Measurements from ENCODE around the gene NOL3.

NOL3 gene

GRCh38 chr16:67158637-67159600, 11.4 kb upstream of the NOL3 start:
- TF ChIP-seq, protein P1, sequence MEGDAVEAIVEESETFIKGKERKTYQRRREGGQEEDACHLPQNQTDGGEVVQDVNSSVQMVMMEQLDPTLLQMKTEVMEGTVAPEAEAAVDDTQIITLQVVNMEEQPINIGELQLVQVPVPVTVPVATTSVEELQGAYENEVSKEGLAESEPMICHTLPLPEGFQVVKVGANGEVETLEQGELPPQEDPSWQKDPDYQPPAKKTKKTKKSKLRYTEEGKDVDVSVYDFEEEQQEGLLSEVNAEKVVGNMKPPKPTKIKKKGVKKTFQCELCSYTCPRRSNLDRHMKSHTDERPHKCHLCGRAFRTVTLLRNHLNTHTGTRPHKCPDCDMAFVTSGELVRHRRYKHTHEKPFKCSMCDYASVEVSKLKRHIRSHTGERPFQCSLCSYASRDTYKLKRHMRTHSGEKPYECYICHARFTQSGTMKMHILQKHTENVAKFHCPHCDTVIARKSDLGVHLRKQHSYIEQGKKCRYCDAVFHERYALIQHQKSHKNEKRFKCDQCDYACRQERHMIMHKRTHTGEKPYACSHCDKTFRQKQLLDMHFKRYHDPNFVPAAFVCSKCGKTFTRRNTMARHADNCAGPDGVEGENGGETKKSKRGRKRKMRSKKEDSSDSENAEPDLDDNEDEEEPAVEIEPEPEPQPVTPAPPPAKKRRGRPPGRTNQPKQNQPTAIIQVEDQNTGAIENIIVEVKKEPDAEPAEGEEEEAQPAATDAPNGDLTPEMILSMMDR (IDR thresholded peaks at IDR 0.05; ENCODE audit: insufficient read depth, low read length), result no peak
- TF ChIP-seq REST (IDR thresholded peaks at IDR 0.05; ENCODE audit: insufficient replicate concordance, low read depth) (no peak), POLR2AphosphoS5 (IDR thresholded peaks at IDR 0.05; ENCODE audit: low read depth) (no peak), SPI1 (IDR thresholded peaks at IDR 0.05; ENCODE audit: borderline replicate concordance, low read depth) (no peak), GABPA (IDR thresholded peaks at IDR 0.05; ENCODE audit: low read depth) (no peak)
- peaks cover 18% of the 10 kb centered on the region for H3K27me3 ChIP-seq (ENCODE audit: insufficient read depth, poor library complexity, severe bottlenecking)
- H3K4me3 ChIP-seq (replicated peaks; ENCODE audit: insufficient read depth, low read length), result peak overlapping the region; percentile 95
- peak overlapping the region; percentile 44; the same call in 1 of the 2 replicates for H3K27ac ChIP-seq (replicated peaks)
- DNase-seq (ENCODE audit: low read depth in 1 of 2, low spot score in 1 of 2), result no peak

DNA sequence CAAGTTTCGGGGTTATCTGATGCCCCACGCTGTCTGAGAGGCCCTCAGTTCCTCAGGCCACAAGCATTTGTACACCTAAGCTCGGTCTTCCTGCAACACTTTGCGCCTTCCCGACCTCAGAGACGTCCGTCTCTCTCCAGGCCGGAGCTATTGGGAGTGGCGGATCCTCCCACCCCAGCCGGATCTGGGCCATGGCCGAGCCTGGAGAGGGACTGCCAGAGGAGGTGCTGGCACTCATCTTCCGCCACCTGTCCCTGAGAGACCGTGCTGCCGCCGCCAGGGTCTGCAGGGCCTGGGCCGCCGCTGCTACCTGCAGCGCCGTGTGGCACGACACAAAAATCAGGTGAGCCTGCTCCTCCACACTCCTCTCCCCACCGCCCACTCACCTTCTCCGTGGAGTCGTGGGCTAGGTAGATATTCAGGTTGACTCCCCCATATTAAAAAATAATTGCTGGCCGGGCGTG, 8.7 kb upstream of the NOL3 start:
- no peak overlapping the region for H3K27ac ChIP-seq (replicated peaks)
- H3K4me3 ChIP-seq (replicated peaks; ENCODE audit: insufficient read depth, low read length), result no peak overlapping the region
- DNase-seq (ENCODE audit: low read depth in 1 of 2, low spot score in 1 of 2), result no peak
- peaks cover 38% of the 10 kb centered on the region for H3K27me3 ChIP-seq (ENCODE audit: insufficient read depth, poor library complexity, severe bottlenecking)
- no peak for TF ChIP-seq REST (IDR thresholded peaks at IDR 0.05; ENCODE audit: insufficient replicate concordance, low read depth)
- TF ChIP-seq POLR2AphosphoS5 (IDR thresholded peaks at IDR 0.05; ENCODE audit: low read depth), result no peak
- no peak for TF ChIP-seq SPI1 (IDR thresholded peaks at IDR 0.05; ENCODE audit: borderline replicate concordance, low read depth)
- TF ChIP-seq, protein P1 (IDR thresholded peaks at IDR 0.05; ENCODE audit: insufficient read depth, low read length), result no peak
- TF ChIP-seq GABPA (IDR thresholded peaks at IDR 0.05; ENCODE audit: low read depth), result no peak

DNA sequence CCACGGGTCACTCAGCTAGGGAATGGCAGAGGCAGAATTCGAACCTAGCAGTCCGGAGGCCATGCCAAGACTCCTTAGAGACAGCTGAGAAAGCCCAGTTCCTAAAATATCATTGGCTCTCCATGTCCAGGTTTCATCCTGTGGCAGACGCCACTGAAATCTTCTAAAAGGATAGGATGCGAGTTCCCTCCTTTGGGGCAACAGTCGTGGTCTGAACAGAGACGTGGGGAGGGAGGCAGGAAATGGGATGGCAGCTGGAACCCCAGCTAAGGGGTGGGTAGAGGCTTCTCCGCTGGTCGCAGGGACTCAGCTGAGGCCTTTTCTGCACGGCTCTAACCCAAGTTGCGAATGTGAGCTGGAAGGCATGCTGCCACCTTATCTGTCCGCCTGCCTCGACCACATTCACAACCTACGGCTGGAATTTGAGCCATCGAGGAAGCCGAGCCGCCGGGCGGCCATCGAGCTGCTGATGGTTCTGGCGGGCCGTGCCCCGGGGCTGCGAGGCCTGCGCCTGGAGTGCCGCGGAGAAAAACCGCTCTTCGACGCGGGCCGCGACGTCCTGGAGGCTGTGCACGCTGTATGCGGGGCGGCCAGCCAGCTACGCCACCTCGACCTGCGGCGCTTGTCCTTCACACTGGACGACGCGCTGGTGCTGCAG, 7.7 kb upstream of the NOL3 start:
- H3K4me3 ChIP-seq (replicated peaks; ENCODE audit: insufficient read depth, low read length), result no peak overlapping the region
- no peak for DNase-seq (ENCODE audit: low read depth in 1 of 2, low spot score in 1 of 2)
- H3K27me3 ChIP-seq (ENCODE audit: insufficient read depth, poor library complexity, severe bottlenecking), result peaks cover 42% of the 10 kb centered on the region
- TF ChIP-seq, protein P1 (IDR thresholded peaks at IDR 0.05; ENCODE audit: insufficient read depth, low read length), result no peak
- TF ChIP-seq SPI1 (IDR thresholded peaks at IDR 0.05; ENCODE audit: borderline replicate concordance, low read depth), result no peak
- no peak for TF ChIP-seq GABPA (IDR thresholded peaks at IDR 0.05; ENCODE audit: low read depth)
- TF ChIP-seq REST (IDR thresholded peaks at IDR 0.05; ENCODE audit: insufficient replicate concordance, low read depth), result no peak
- TF ChIP-seq POLR2AphosphoS5 (IDR thresholded peaks at IDR 0.05; ENCODE audit: low read depth), result no peak
- no peak overlapping the region for H3K27ac ChIP-seq (replicated peaks)
